ENCODE measurements around the gene YRDC. TPM values are rescaled to one million over a fixed set of nuclear protein-coding genes. Genes with fewer than 3 reads are reported as not detected.

Gene YRDC
- total and polyA plus RNA-seq, 7 donors, result 4.4 to 19.0 (median 12.4) TPM

GRCh38 chr1:37831809-37832208 lies 23.8 kb upstream of the YRDC start:
- Histone ChIP-seq H3K4me3 (no peak overlapping the region), H3K36me3 (peaks cover 3 to 88% (median 22%) of the 10 kb centered on the region in 4 donors), H3K27me3 (no peaks in the 10 kb centered on the region), H3K4me1 (no peaks in the 10 kb centered on the region), H3K9me3 (no peaks in the 10 kb centered on the region), H3K27ac (no peak overlapping the region)
- WGBS, 2 donors, result 51 to 82% methylated on average over 2 of the region's 2 CpGs
- no peak for TF ChIP-seq POLR2AphosphoS5 (IDR thresholded peaks at IDR 0.05)
- TF ChIP-seq CTCF (IDR thresholded peaks at IDR 0.05), result no peak
- TF ChIP-seq EP300 (IDR thresholded peaks at IDR 0.05), result no peak
- TF ChIP-seq POLR2A (IDR thresholded peaks at IDR 0.05), result no peak
- DNase-seq, result no peak
- intact Hi-C loops (cut with DNase I), result no loop called here

- Histone ChIP-seq H3K4me3 (no peak overlapping the region), H3K27me3 (no peaks in the 10 kb centered on the region), H3K36me3 (peaks cover 3 to 88% (median 21%) of the 10 kb centered on the region in 4 donors), H3K4me1 (no peaks in the 10 kb centered on the region), H3K9me3 (no peaks in the 10 kb centered on the region), H3K27ac (no peak overlapping the region)
- WGBS, 2 donors, result 96% methylated on average over 4 of the region's 4 CpGs
- intact Hi-C loops (cut with DNase I), result no loop called here
- DNase-seq, result no peak
- TF ChIP-seq CTCF (IDR thresholded peaks at IDR 0.05) (no peak), POLR2AphosphoS5 (IDR thresholded peaks at IDR 0.05) (no peak), POLR2A (IDR thresholded peaks at IDR 0.05) (no peak), EP300 (IDR thresholded peaks at IDR 0.05) (no peak)
Observed at GRCh38 chr1:37831109-37831508, 23.1 kb upstream of the YRDC start.

- Histone ChIP-seq H3K9me3 (no peaks in the 10 kb centered on the region), H3K36me3 (peaks cover 1 to 72% (median 10%) of the 10 kb centered on the region in 4 donors), H3K27me3 (no peaks in the 10 kb centered on the region), H3K27ac (no peak overlapping the region), H3K4me3 (no peak overlapping the region), H3K4me1 (no peaks in the 10 kb centered on the region)
- no peak for TF ChIP-seq POLR2AphosphoS5 (IDR thresholded peaks at IDR 0.05)
- no peak for TF ChIP-seq POLR2A (IDR thresholded peaks at IDR 0.05)
- no peak for TF ChIP-seq EP300 (IDR thresholded peaks at IDR 0.05)
- no peak for TF ChIP-seq CTCF (IDR thresholded peaks at IDR 0.05)
- 47 to 85% methylated on average over 12 of the region's 12 CpGs for WGBS, 2 donors
- intact Hi-C loops (cut with DNase I), result no loop called here
- no peak for DNase-seq
Observed at GRCh38 chr1:37828410-37829074, 20.5 kb upstream of the YRDC start.

GRCh38 chr1:37825506-37825905 lies 17.5 kb upstream of the YRDC start:
- TF ChIP-seq EP300 (IDR thresholded peaks at IDR 0.05), result no peak
- no peak for TF ChIP-seq CTCF (IDR thresholded peaks at IDR 0.05)
- TF ChIP-seq POLR2A (IDR thresholded peaks at IDR 0.05), result no peak
- no peak for TF ChIP-seq POLR2AphosphoS5 (IDR thresholded peaks at IDR 0.05)
- DNase-seq, result no peak
- Histone ChIP-seq H3K4me1 (no peaks in the 10 kb centered on the region), H3K4me3 (no peak overlapping the region), H3K27me3 (no peaks in the 10 kb centered on the region), H3K9me3 (no peaks in the 10 kb centered on the region), H3K27ac (no peak overlapping the region), H3K36me3 (peaks cover 13 to 72% (median 20%) of the 10 kb centered on the region in 4 donors)
- 57 to 71% methylated on average over 2 of the region's 2 CpGs for WGBS, 2 donors
- intact Hi-C loops (cut with DNase I), result no loop called here

GRCh38 chr1:37824001-37824400 lies 16.0 kb upstream of the YRDC start:
- Histone ChIP-seq H3K4me3 (no peak overlapping the region), H3K9me3 (no peaks in the 10 kb centered on the region), H3K36me3 (peaks cover 13 to 71% (median 23%) of the 10 kb centered on the region in 4 donors), H3K27me3 (no peaks in the 10 kb centered on the region), H3K27ac (no peak overlapping the region), H3K4me1 (no peaks in the 10 kb centered on the region)
- intact Hi-C loops (cut with DNase I), result no loop called here
- 91 to 94% methylated on average over 2 of the region's 2 CpGs for WGBS, 2 donors
- no peak for DNase-seq
- TF ChIP-seq EP300 (IDR thresholded peaks at IDR 0.05) (no peak), POLR2A (IDR thresholded peaks at IDR 0.05) (no peak), POLR2AphosphoS5 (IDR thresholded peaks at IDR 0.05) (no peak), CTCF (IDR thresholded peaks at IDR 0.05) (no peak)

Measured in sigmoid colon (tissue), 7 donors.